HG03342 (cell line): ENCODE measurements around the gene GRAP.
"Not testable (repeated sequence)": the region's sequence is repeated elsewhere in the genome, so short reads cannot be mapped to it uniquely, and the experiment has no call there.

ENCODE experiments used
- ATAC-seq: cut with Tn5 transposase; IDR thresholded peaks from one replicate; pipeline ENCODE4 v1.9.1; 2021; ENCODE audit warnings: mild to moderate bottlenecking, moderate library complexity; ENCODE audit not compliant: unreplicated experiment

Gene GRAP

GRCh38 chr17:19046782-19047375 is at the start of gene GRAP:
Gene GRAP, minus strand, starts transcription at chr17:19046957. Its CDS starts 31 bp downstream, at chr17:19046926.
- ATAC-seq, result not testable (repeated sequence)

- ATAC-seq, result not testable (repeated sequence)
Measured at GRCh38 chr17:19093684-19094438, 47.1 kb upstream of the GRAP start.

DNA sequence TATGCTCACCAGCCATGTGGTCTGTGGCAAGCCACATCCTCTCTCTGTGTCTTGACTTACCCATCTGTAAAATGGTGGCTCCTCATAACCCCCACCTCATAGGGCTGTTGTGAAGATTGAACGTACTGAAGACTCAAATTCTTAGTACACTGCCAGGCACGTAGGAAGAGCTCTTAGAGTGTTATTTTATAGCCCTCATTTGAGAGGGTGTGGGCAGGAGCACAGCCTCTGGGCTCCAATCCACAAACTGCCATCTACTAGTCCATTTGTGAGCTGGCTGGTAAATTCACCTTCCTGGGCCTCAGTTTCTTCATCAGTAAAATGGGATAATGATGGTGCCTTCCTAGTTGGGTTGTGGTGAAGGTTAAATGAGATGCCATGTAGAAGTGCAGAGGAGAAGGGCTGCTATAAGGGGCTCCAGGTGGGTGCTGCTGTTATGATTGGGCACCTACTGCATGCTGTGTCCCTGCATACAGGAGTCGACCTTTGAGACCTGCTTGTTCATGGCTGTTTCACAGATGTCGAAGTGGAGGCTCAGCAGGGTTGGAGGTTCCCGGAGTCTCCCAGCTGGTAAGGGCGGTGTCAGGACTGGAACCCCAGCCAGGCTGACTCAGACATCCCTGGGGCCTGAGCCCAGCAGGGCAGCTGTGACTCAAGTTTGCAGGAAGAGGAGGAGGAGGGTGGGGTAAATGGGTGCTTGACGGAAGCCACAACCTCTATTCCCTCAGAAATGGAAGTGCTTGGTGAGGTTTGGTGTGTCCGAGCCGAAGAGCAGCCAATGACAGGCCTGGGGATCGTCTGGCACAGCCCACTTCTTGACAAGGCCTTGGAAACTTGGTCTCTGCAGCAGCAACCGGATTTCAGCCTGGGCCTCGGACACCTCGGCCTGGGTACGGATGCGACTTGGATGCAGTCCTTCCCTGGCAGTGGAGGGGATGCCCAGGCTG is 46.3 kb upstream of the GRAP start:
- not testable (repeated sequence) for ATAC-seq

DNA sequence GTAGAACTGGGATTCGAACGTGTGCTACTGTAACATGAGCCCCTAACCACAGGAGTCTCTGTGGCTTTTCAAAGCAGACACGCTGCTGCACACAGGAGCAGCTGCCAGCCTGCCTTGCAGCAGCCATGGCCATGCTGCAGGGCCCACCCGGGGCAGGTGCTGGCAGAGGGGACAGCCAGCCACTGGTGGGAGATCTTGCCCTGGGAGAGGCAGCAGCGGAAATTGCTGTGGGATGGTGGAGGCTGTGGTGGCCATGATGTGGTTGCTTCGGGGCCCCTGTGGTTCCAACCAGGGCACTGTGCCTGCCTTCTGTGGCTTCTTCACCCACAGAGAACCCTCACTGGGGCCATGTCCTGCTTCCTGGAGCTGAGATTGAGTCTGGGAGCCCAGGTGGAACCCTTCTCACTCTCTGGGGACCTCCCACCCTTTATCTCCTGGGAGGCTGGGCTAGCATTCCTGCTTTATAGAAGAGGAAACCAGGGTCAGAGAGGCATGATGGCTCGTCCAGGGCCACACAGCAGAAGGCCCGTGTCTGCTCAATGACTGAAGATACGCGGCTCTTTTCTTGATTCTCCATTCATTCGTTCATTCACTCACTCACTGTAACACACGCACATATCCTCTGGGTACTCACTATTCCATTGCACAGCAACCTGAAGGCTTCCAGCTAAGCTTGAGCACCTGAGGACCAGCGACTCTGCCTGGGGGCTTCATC is 43.5 kb upstream of the GRAP start:
- ATAC-seq, result not testable (repeated sequence)

DNA sequence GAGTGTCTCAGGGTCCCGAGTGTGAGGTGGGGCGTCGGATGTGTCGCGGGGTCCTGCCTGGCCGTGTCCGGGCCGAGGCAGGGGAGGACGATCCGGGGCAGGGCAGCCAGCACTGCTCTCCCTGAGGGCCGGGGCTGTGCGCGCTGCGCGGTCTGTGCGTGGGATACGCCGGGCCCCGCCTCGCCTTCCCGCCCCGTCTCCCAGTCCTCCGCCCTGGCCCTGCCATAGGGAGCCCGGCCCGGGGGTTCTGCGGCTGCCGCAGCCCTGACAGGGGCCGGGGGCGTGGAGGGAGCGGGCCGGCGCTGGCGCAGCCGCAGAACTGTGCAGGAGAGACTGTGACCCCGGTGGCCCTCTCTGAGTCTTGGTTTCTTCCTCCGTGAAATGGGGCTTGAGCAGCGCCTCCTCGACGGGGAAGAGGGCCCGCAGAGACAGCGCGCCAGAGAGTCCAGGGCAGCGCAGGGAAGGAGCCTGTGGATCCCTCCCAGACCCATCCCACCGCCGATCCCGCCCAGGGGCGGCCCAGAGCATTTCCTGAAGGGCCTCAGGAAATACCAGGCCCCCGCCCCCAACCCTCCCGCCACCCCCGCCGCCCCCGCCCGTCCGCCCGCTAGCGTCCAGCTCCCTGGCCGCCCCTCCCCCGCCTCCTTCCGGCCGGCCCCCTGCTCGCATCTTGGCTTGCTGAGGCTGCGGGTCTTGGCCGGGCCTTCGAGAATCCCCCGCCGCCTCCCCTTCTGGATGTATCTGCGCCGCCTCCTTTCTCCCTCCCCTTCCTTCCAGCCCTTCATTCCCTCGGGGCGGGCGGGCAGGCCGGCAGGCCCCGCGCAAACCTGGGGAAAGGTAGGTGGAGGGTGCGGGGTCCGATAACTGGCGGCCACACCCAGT is 42.3 kb upstream of the GRAP start:
- not testable (repeated sequence) for ATAC-seq

GRCh38 chr17:19077386-19077785 is 30.6 kb upstream of the GRAP start:
- not testable (repeated sequence) for ATAC-seq

DNA sequence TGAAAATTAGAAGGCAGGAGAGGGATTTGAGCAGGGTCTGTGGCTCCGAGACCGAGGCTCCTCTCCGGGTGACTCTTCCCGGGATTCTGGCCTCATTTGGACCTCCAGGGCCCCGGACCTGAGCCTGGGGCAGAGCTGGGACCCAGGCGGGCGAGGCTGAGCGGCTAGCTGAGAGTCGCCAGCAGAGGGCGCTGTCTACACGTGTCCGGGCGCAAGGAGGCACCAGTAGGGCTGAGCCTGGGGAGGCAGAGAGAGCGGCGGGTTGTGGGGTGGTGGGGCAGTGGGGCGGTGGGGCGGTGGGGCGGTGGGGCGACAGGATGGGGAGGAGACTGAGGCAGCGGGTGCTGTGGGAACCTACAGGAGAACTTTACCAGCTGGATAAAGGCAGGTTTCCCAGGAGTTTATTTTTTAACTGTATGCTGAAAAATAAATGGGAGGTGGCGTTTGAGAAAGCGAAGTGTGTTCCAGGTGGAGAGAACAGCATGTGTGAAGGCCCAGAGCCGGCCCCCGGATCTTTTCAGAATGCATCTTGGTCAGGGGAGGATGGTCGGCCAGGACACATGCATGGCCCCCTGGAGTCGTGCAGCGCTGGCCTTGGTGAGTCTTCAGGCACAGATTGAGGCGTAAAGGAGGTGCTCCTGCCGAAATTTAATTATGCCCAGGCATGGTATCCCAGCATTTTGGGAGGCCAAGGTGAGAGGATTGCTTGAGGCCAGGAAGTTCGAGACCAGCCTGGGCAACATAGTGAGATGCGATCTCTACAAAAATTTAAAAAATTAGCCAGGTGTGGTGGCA is 29.8 kb upstream of the GRAP start:
- not testable (repeated sequence) for ATAC-seq

- ATAC-seq, result peak; percentile 88
Measured at GRCh38 chr17:19070318-19071168, 23.8 kb upstream of the GRAP start.

DNA sequence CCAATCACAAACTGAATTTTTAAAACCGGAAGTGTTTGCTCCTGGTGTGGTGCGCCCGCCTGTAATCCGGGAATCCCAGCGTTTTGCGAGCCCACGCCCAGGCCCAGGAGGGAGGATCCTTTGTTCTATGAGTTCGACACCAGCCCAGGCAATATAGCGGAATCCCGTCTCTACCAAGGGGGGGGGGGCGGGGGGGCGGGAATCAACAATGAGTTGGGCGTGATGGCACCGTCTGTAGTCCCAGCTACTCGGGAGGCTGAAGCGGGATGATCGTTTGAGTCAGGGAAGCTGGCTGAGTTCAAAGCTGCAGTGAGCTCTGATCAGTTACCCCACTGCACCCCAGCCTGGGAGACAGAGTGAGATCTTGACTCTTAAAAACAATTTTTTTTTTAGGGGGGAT is 17.6 kb upstream of the GRAP start:
- ATAC-seq, result not testable (repeated sequence)

- peak; percentile 38 for ATAC-seq
Measured at GRCh38 chr17:19063326-19063956, 16.7 kb upstream of the GRAP start.

DNA sequence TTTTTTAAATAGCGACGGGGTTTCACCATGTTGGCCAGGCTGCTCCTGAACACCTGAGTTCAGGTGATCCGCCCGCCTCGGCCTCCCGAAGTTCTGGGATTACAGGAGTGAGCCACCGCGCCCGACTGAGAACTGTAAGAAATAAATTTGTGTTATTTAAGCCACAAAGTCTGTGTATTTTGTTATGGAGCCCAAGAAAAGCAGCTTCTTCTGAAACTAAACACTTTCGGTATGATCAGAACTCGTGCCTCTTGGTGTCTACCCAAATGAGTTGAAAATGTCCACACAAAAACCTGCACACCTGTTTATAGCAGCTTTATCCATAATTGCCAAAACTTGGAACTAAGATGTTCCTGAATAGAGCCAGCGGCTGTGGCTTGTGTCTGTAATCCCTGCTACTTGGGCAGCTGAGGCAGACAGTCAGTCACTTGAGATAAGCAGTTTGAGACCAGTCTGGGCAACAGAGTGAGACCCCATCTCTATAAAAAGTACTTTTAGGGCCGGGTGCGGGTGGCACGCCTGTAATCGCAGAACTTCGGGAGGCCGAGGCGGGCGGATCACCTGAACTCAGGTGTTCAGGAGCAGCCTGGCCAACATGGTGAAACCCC is 16.1 kb upstream of the GRAP start:
- peak; percentile 78 for ATAC-seq

- ATAC-seq, result peak; percentile 32
Measured at GRCh38 chr17:19062009-19062717, 15.4 kb upstream of the GRAP start.

DNA sequence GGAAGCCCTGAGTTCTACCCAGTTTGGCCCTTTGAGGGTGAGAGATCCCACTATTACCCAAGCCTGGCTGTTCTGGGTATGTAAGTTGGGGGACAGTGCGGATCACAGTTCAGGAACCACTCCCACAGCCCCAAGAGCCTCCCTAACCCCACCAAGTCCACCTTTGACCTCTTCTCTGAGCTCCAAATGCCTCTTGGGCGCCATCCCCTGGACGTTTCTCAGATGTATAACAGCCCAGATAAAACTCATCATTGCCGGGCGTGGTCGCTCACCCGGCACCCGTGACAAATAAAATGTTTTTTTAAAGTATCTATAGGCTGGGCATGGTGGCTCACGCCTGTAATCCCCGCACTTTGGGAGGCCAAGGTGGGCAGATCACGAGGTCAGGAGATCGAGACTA is 8.7 kb upstream of the GRAP start:
- not testable (repeated sequence) for ATAC-seq

DNA sequence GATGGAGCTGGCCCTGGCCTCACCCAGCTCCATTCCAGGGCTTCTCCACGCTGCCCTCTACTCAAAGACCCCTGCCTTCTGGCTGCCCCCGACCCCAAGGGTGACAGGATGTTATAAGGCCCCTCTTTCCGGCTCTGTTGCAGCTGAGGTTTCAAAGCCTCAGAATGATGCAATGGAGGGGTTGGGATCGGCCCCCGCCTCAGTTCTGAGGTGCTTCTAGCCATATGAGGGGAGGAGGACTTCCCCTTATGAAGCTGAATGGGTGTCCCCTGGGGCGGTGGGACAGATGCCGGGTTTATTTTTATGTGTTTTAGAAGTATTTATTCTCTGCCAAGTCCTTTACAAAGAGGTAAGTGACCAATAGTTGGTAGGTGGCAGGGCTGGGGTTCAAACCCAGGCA is 2.1 kb upstream of the GRAP start:
- not testable (repeated sequence) for ATAC-seq

- ATAC-seq, result not testable (repeated sequence)
Measured at GRCh38 chr17:19047510-19047909, 753 bp upstream of the GRAP start.

GRCh38 chr17:19044643-19045042 is 2.1 kb downstream of the GRAP start:
- not testable (repeated sequence) for ATAC-seq
